ENCODE data around the gene NT5C3A. TPM values are rescaled to one million over a fixed set of nuclear protein-coding genes. Genes with fewer than 3 reads are reported as not detected.

The NT5C3A gene
- total RNA-seq, 2 experiments from 2014 or later, result 31.5 to 33.3 TPM

DNA sequence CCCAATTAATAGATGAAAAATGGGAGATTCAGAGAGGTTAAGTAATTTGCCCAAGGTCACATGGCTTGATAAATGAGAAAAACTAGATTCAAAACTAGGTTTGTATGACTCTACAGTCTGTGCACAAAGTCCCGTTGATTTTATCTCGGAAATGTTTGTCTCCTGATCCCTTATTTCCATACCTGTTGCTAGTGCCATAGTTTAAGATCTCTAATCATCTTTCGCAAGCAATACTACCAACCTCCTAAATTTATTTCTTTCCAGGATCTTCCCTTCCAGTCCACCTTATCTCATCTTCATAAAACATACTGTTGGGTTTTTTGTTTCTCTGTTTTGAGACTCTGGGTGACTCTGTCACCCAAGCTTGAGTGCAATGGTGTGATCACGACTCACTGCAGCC, 2.9 kb downstream of the NT5C3A start:
- H3K36me3 Mint-ChIP-seq (ENCODE audit: low read depth), result peaks cover 12% of the 10 kb centered on the region
- ChIA-PET CTCF (interaction anchor here (1.5 kb wide), 1 partner anchor 20 kb away, joined by 4 read pairs; no protein-coding TSS in a partner anchor), POLR2A (interaction anchor here (1.2 to 1.4 kb wide), 2 partner anchors 19 to 49 kb away, joined by 4 to 6 read pairs; no protein-coding TSS in a partner anchor)
- peak overlapping the region; percentile 34 for H3K4me3 Mint-ChIP-seq
- H3K9me3 Mint-ChIP-seq, result no peaks in the 10 kb centered on the region
- Histone ChIP-seq H3K27me3 (ENCODE audit: control insufficient read depth in 1 of 2, insufficient read depth in 2 of 2, low read length in 2 of 2) (no peaks in the 10 kb centered on the region), H3K4me1 (ENCODE audit: insufficient read depth, low read length) (peaks cover 25% of the 10 kb centered on the region), H3K4me3 (ENCODE audit: low read length) (no peak overlapping the region), H3K36me3 (ENCODE audit: insufficient read depth, low read length) (peaks cover 6% of the 10 kb centered on the region), H3K9me3 (ENCODE audit: control insufficient read depth in 1 of 2, insufficient read depth in 1 of 2, low read length in 2 of 2) (no peaks in the 10 kb centered on the region), H3K27ac (ENCODE audit: low read depth in 1 of 2, low read length in 2 of 2) (no peak overlapping the region)
- DNase-seq (no peak), ATAC-seq (ENCODE audit: poor library complexity) (no peak)
- no peaks in the 10 kb centered on the region for H3K27me3 Mint-ChIP-seq
- TF ChIP-seq CTCF (IDR thresholded peaks at IDR 0.05), result no peak
- H3K4me1 Mint-ChIP-seq (ENCODE audit: low read depth), result peaks cover 70% of the 10 kb centered on the region
- intact Hi-C loops (cut with DNase I, micrococcal nuclease), result loop anchor here (5.0 to 10.0 kb wide), 4 partner anchors 68 to 567 kb away; partner anchors contain the start of genes BBS9 (in 1 of the 2), KBTBD2 (in 1 of the 2) and LSM5 (in 1 of the 2)
- peak overlapping the region; percentile 31 for H3K27ac Mint-ChIP-seq

GRCh38 chr7:33055158-33055557, 7.4 kb downstream of the NT5C3A start:
- H3K27me3 ChIP-seq (ENCODE audit: control insufficient read depth in 1 of 2, insufficient read depth in 2 of 2, low read length in 2 of 2), result no peaks in the 10 kb centered on the region
- H3K27ac ChIP-seq (ENCODE audit: low read depth in 1 of 2, low read length in 2 of 2), result peak overlapping the region in 1 of 2 donors; percentile 25

More at GRCh38 chr7:33055158-33055557, 7.4 kb downstream of the NT5C3A start:
- Mint-ChIP-seq H3K27me3 (no peaks in the 10 kb centered on the region), H3K36me3 (ENCODE audit: low read depth) (no peaks in the 10 kb centered on the region), H3K4me1 (ENCODE audit: low read depth) (peaks cover 75% of the 10 kb centered on the region), H3K27ac (peak overlapping the region; percentile 81), H3K4me3 (no peak overlapping the region), H3K9me3 (no peaks in the 10 kb centered on the region)
- ATAC-seq (ENCODE audit: poor library complexity) (no peak), DNase-seq (no peak)
- no peak overlapping the region for H3K4me3 ChIP-seq (ENCODE audit: low read length)
- peaks cover 19% of the 10 kb centered on the region for H3K4me1 ChIP-seq (ENCODE audit: insufficient read depth, low read length)
- ChIA-PET CTCF (interaction anchor here (2.4 to 4.8 kb wide), 2 partner anchors 18 to 54 kb away, joined by 5 to 32 read pairs; partner anchors contain the start of gene RP9), POLR2A (interaction anchor here (0.7 to 3.7 kb wide), 5 partner anchors 8 to 164 kb away, joined by 3 to 26 read pairs (median 3); partner anchors contain the start of gene NT5C3A)
- no peak for TF ChIP-seq CTCF (IDR thresholded peaks at IDR 0.05)
- peaks cover 6% of the 10 kb centered on the region for H3K36me3 ChIP-seq (ENCODE audit: insufficient read depth, low read length)
- intact Hi-C loops (cut with DNase I, micrococcal nuclease), result loop anchor here in 1 of 2 experiments (10.0 kb wide), 1 partner anchor 110 kb away; no protein-coding TSS in a partner anchor
- no peaks in the 10 kb centered on the region for H3K9me3 ChIP-seq (ENCODE audit: control insufficient read depth in 1 of 2, insufficient read depth in 1 of 2, low read length in 2 of 2)

All from CD4-positive, alpha-beta T cell (primary cell).